Measurements from ENCODE around the gene OTULIN. TPM values are rescaled to one million over a fixed set of nuclear protein-coding genes. Genes with fewer than 3 reads are reported as not detected.

The OTULIN gene
- total RNA-seq, 4 donors from 2014 or later, result 23.9 to 38.6 (median 34.5) TPM

- TF ChIP-seq POLR2A (IDR thresholded peaks at IDR 0.05), result no peak
- TF ChIP-seq, protein P1, sequence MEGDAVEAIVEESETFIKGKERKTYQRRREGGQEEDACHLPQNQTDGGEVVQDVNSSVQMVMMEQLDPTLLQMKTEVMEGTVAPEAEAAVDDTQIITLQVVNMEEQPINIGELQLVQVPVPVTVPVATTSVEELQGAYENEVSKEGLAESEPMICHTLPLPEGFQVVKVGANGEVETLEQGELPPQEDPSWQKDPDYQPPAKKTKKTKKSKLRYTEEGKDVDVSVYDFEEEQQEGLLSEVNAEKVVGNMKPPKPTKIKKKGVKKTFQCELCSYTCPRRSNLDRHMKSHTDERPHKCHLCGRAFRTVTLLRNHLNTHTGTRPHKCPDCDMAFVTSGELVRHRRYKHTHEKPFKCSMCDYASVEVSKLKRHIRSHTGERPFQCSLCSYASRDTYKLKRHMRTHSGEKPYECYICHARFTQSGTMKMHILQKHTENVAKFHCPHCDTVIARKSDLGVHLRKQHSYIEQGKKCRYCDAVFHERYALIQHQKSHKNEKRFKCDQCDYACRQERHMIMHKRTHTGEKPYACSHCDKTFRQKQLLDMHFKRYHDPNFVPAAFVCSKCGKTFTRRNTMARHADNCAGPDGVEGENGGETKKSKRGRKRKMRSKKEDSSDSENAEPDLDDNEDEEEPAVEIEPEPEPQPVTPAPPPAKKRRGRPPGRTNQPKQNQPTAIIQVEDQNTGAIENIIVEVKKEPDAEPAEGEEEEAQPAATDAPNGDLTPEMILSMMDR (IDR thresholded peaks at IDR 0.05), result peak; percentile 83 to 97 (median 95)
- Histone ChIP-seq H3K9me3 (no peaks in the 10 kb centered on the region), H3K27ac (no peak overlapping the region), H3K27me3 (no peaks in the 10 kb centered on the region), H3K4me1 (peaks cover 0 to 13% (median 3%) of the 10 kb centered on the region in 3 donors), H3K4me3 (no peak overlapping the region), H3K36me3 (peaks cover 0 to 36% (median 0%) of the 10 kb centered on the region in 3 donors)
- DNase-seq, result no peak
- intact Hi-C loops (cut with DNase I), result loop anchor here (5.0 kb wide), 1 partner anchor 275 kb away; no protein-coding TSS in a partner anchor
- 11 to 13% methylated on average over 7 of the region's 7 CpGs for WGBS, 2 donors
These were observed 62.9 kb downstream of the OTULIN start for GRCh38 chr5:14727428-14727865.

- no peak for TF ChIP-seq POLR2A (IDR thresholded peaks at IDR 0.05)
- TF ChIP-seq, protein P1 (IDR thresholded peaks at IDR 0.05), result no peak
- Histone ChIP-seq H3K9me3 (no peaks in the 10 kb centered on the region), H3K4me1 (peaks cover 0 to 13% (median 3%) of the 10 kb centered on the region in 3 donors), H3K27me3 (no peaks in the 10 kb centered on the region), H3K36me3 (peaks cover 0 to 41% (median 0%) of the 10 kb centered on the region in 3 donors), H3K4me3 (no peak overlapping the region), H3K27ac (no peak overlapping the region)
- 91 to 96% methylated on average over 5 to 7 of the region's 7 CpGs for WGBS, 2 donors
- intact Hi-C loops (cut with DNase I), result loop anchor here (5.0 kb wide), 1 partner anchor 274 kb away; no protein-coding TSS in a partner anchor
- DNase-seq, result no peak
These were observed 63.5 kb downstream of the OTULIN start for GRCh38 chr5:14727928-14728458.

GRCh38 chr5:14728459-14728938 lies 64.0 kb downstream of the OTULIN start:
- Histone ChIP-seq H3K36me3 (peaks cover 0 to 46% (median 0%) of the 10 kb centered on the region in 3 donors), H3K27me3 (no peaks in the 10 kb centered on the region), H3K4me1 (peaks cover 0 to 13% (median 3%) of the 10 kb centered on the region in 3 donors), H3K27ac (no peak overlapping the region), H3K4me3 (no peak overlapping the region), H3K9me3 (no peaks in the 10 kb centered on the region)
- WGBS, 2 donors, result 87 to 88% methylated on average over 6 to 11 of the region's 15 CpGs
- TF ChIP-seq, protein P1 (IDR thresholded peaks at IDR 0.05), result no peak
- no peak for TF ChIP-seq POLR2A (IDR thresholded peaks at IDR 0.05)
- DNase-seq, result no peak
- intact Hi-C loops (cut with DNase I), result loop anchor here (5.0 kb wide), 1 partner anchor 274 kb away; no protein-coding TSS in a partner anchor

- TF ChIP-seq POLR2A (IDR thresholded peaks at IDR 0.05), result no peak
- TF ChIP-seq, protein P1 (IDR thresholded peaks at IDR 0.05), result no peak
- H3K27me3 ChIP-seq, result no peaks in the 10 kb centered on the region
- H3K4me3 ChIP-seq, result no peak overlapping the region
- H3K9me3 ChIP-seq, result no peaks in the 10 kb centered on the region
- 87 to 95% methylated on average over 9 to 15 of the region's 18 CpGs for WGBS, 2 donors
- H3K27ac ChIP-seq, result no peak overlapping the region
- DNase-seq, result no peak
- H3K36me3 ChIP-seq, result peaks cover 0 to 55% (median 0%) of the 10 kb centered on the region in 3 donors
- H3K4me1 ChIP-seq, result peaks cover 0 to 13% (median 3%) of the 10 kb centered on the region in 3 donors
- intact Hi-C loops (cut with DNase I), result loop anchor here (5.0 kb wide), 1 partner anchor 273 kb away; no protein-coding TSS in a partner anchor
These were observed 65.2 kb downstream of the OTULIN start for GRCh38 chr5:14729448-14730385.

Measured in esophagus squamous epithelium (tissue), 5 donors.